ENCODE data around the gene DDN. TPM values are rescaled to one million over a fixed set of nuclear protein-coding genes. Genes with fewer than 3 reads are reported as not detected.

DDN gene
- total and polyA plus RNA-seq, 2 donors (not counting 3 experiments of a cell fraction or from before 2014, with no cell fraction given): 0.07 to 0.22 TPM

GRCh38 chr12:49038291-49038955 lies 39.2 kb upstream of the DDN start:
- no peak overlapping the region for H3K27ac ChIP-seq (ENCODE audit: insufficient read depth, low read depth, low read length)
- FAIRE-seq: no peak
- H2AFZ ChIP-seq (ENCODE audit: low read depth, low read length): no peak overlapping the region
- no peaks in the 10 kb centered on the region for H3K79me2 ChIP-seq (ENCODE audit: control insufficient read depth, insufficient read depth, low read length)
- TF ChIP-seq MYC (IDR thresholded peaks at IDR 0.05; ENCODE audit: low read depth, low read length) (no peak), FOS (IDR thresholded peaks at IDR 0.05; ENCODE audit: borderline replicate concordance, insufficient read depth, low read length) (no peak), POLR2A (IDR thresholded peaks at IDR 0.05; ENCODE audit: low read depth, low read length) (no peak), POLR2AphosphoS5 (IDR thresholded peaks at IDR 0.05; ENCODE audit: insufficient read depth, low read depth, low read length) (no peak), GATA2 (IDR thresholded peaks at IDR 0.05; ENCODE audit: insufficient read depth, insufficient read length, low read depth, low read length) (no peak), JUN (IDR thresholded peaks at IDR 0.05; ENCODE audit: borderline replicate concordance, insufficient read depth, insufficient read length, low read depth) (no peak), EZH2 (IDR thresholded peaks at IDR 0.05; ENCODE audit: borderline replicate concordance, low read depth, low read length, severe bottlenecking) (no peak), CTCF (IDR thresholded peaks at IDR 0.05; ENCODE audit: extremely low read depth in 1 of 2, insufficient read depth in 1 of 2, low read depth in 1 of 2, low read length in 2 of 2) (no peak)
- TF ChIP-seq, protein P1, sequence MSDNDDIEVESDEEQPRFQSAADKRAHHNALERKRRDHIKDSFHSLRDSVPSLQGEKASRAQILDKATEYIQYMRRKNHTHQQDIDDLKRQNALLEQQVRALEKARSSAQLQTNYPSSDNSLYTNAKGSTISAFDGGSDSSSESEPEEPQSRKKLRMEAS (IDR thresholded peaks at IDR 0.05; ENCODE audit: insufficient read depth, insufficient read length): no peak
- no peak overlapping the region for H3K4me3 ChIP-seq (replicated peaks in 1 of 3; ENCODE audit: insufficient read depth in 1 of 3, low read depth in 1 of 3, low read length in 3 of 3)
- no peak for DNase-seq (ENCODE audit: low read depth, low spot score)
- intact Hi-C loops (cut with micrococcal nuclease) (no loop called here), dilution Hi-C loops (cut with MboI; ENCODE audit: extremely low pct_ligation_motif_present, low sequenced_read_pairs) (no loop called here)
- BruUV-seq (replicated peaks): no TSS peak
- no peaks in the 10 kb centered on the region for H3K9me1 ChIP-seq (replicated peaks; ENCODE audit: control insufficient read depth, extremely low read depth, insufficient read depth, low read length)
- H3K9me3 ChIP-seq (replicated peaks; ENCODE audit: control insufficient read depth, insufficient read depth, low read length): no peaks in the 10 kb centered on the region
- H3K4me1 ChIP-seq (ENCODE audit: control insufficient read depth, extremely low read depth, insufficient read depth, low read length): no peaks in the 10 kb centered on the region
- H3K4me2 ChIP-seq (ENCODE audit: insufficient read depth, low read length): no peak overlapping the region
- POLR2A ChIA-PET: interaction anchor here (1.4 kb wide), 1 partner anchor 92 kb away, joined by 3 read pairs; the partner anchor contains the start of gene TUBA1B
- CTCF ChIA-PET: interaction anchor here (1.2 to 1.4 kb wide), 2 partner anchors 41 to 82 kb away, joined by 3 read pairs; no protein-coding TSS in a partner anchor
- no peaks in the 10 kb centered on the region for H4K20me1 ChIP-seq (replicated peaks; ENCODE audit: control insufficient read depth, extremely low read depth, insufficient read depth, low read length)
- peaks cover 48 to 78% of the 10 kb centered on the region in 2 experiments for H3K36me3 ChIP-seq (ENCODE audit: control insufficient read depth in 2 of 2, extremely low read depth in 1 of 2, insufficient read depth in 2 of 2, low read length in 2 of 2)
- no peaks in the 10 kb centered on the region for H3K27me3 ChIP-seq (ENCODE audit: control insufficient read depth in 2 of 2, insufficient read depth in 2 of 2, low read length in 2 of 2)
- H3K9ac ChIP-seq (replicated peaks; ENCODE audit: extremely low read depth, insufficient read depth, low read length): no peak overlapping the region

Measured in endothelial cell of umbilical vein (primary cell).